DOHH2 (cell line): ENCODE data around the gene SLMAP.

Experiments
- H3F3A ChIP-seq: fragments of 200-600 bp; sonication (generic), shearing (Covaris generic); 2 replicates; pipeline ENCODE4 v1.6.0; 2016; ENCODE audit warnings: antibody characterized with exemption, mild to moderate bottlenecking; ENCODE audit not compliant: control insufficient read depth, insufficient read depth
- H3K27ac ChIP-seq: fragments of 200-600 bp; sonication (generic); 2 replicates; pipeline ENCODE4 v1.5.1; 2014; ENCODE audit warnings: low read depth, mild to moderate bottlenecking, low read length, moderate library complexity
- H3K27me3 ChIP-seq: fragments of 200-600 bp; sonication (generic); 2 replicates; pipeline ENCODE4 v1.6.1; 2014; ENCODE audit warnings: mild to moderate bottlenecking, low read length, mixed read lengths; ENCODE audit not compliant: control insufficient read depth
- H3K36me3 ChIP-seq: fragments of 200-600 bp; sonication (generic); 2 replicates; pipeline ENCODE4 v1.6.1; 2014; ENCODE audit warnings: mild to moderate bottlenecking, low read length, moderate library complexity, mixed read lengths; ENCODE audit not compliant: control insufficient read depth
- H3K4me1 ChIP-seq: fragments of 200-600 bp; sonication (generic); 2 replicates; pipeline ENCODE4 v1.6.1; 2014; ENCODE audit warnings: mild to moderate bottlenecking, low read length, mixed read lengths; ENCODE audit not compliant: control insufficient read depth
- H3K4me2 ChIP-seq: fragments of 200-600 bp; sonication (generic); 2 replicates; pipeline ENCODE4 v1.6.0; 2014; ENCODE audit warnings: mild to moderate bottlenecking, low read length, moderate library complexity
- H3K4me3 ChIP-seq: fragments of 200-600 bp; sonication (generic); 2 replicates; pipeline ENCODE4 v1.5.1; 2014; ENCODE audit warnings: mild to moderate bottlenecking, low read length, mixed read lengths
- H3K79me2 ChIP-seq: fragments of 200-600 bp; sonication (generic); 2 replicates; pipeline ENCODE4 v1.6.1; 2014; ENCODE audit warnings: mild to moderate bottlenecking, low read length, mixed read lengths; ENCODE audit not compliant: control insufficient read depth
- H3K9me2 ChIP-seq: fragments of 200-600 bp; sonication (generic); replicated peaks from 2 replicates; pipeline ENCODE4 v1.6.1; 2014; ENCODE audit warnings: mild to moderate bottlenecking, low read length, mixed read lengths; ENCODE audit not compliant: control insufficient read depth
- H3K9me3 ChIP-seq: fragments of 200-600 bp; sonication (generic); 2 replicates; pipeline ENCODE4 v1.6.1; 2014; ENCODE audit warnings: antibody characterized with exemption, low read length, mixed read lengths; ENCODE audit not compliant: control insufficient read depth, insufficient read depth
- H4K20me1 ChIP-seq: fragments of 200-600 bp; sonication (generic); 2 replicates; pipeline ENCODE4 v1.6.0; 2014; ENCODE audit warnings: low read depth, mild to moderate bottlenecking, antibody characterized with exemption, low read length, moderate library complexity; ENCODE audit not compliant: control insufficient read depth, insufficient read depth
- CTCF ChIP-seq: fragments of 200-600 bp; sonication (generic); IDR thresholded peaks from one replicate; pipeline ENCODE4 v1.5.1; 2014; ENCODE audit warnings: antibody characterized with exemption, mild to moderate bottlenecking, low read depth, low read length; ENCODE audit not compliant: poor library complexity, severe bottlenecking
- EZH2phosphoT487 ChIP-seq: fragments of 200-600 bp; sonication (generic); IDR thresholded peaks from 2 replicates; pipeline ENCODE4 v1.6.1; 2017; ENCODE audit warnings: borderline replicate concordance, mild to moderate bottlenecking, antibody characterized with exemption, low read length, moderate library complexity, mixed read lengths

The SLMAP gene

GRCh38 chr3:57855281-57855680 lies 99.2 kb downstream of the SLMAP start:
- Histone ChIP-seq H3K79me2 (no peaks in the 10 kb centered on the region), H3K27ac (no peak overlapping the region), H3K9me3 (no peaks in the 10 kb centered on the region), H3K36me3 (peaks cover 19% of the 10 kb centered on the region), H3K9me2 (no peaks in the 10 kb centered on the region), H3K27me3 (no peaks in the 10 kb centered on the region), H3F3A (no peaks in the 10 kb centered on the region), H4K20me1 (no peaks in the 10 kb centered on the region), H3K4me2 (no peak overlapping the region), H3K4me1 (no peaks in the 10 kb centered on the region), H3K4me3 (no peak overlapping the region)
- no peak for TF ChIP-seq EZH2phosphoT487
- no peak for TF ChIP-seq CTCF

GRCh38 chr3:57855943-57856342 lies 99.8 kb downstream of the SLMAP start:
- Histone ChIP-seq H4K20me1 (no peaks in the 10 kb centered on the region), H3K4me3 (no peak overlapping the region), H3K79me2 (no peaks in the 10 kb centered on the region), H3K4me2 (no peak overlapping the region), H3K36me3 (peaks cover 21% of the 10 kb centered on the region), H3K9me3 (no peaks in the 10 kb centered on the region), H3K9me2 (no peaks in the 10 kb centered on the region), H3K4me1 (no peaks in the 10 kb centered on the region), H3F3A (no peaks in the 10 kb centered on the region), H3K27ac (no peak overlapping the region), H3K27me3 (no peaks in the 10 kb centered on the region)
- TF ChIP-seq EZH2phosphoT487 (no peak), CTCF (no peak)

- H4K20me1 ChIP-seq: no peaks in the 10 kb centered on the region
- no peaks in the 10 kb centered on the region for H3K4me1 ChIP-seq
- no peaks in the 10 kb centered on the region for H3F3A ChIP-seq
- TF ChIP-seq EZH2phosphoT487: no peak
- TF ChIP-seq CTCF: no peak
- H3K4me3 ChIP-seq: no peak overlapping the region
- peaks cover 24% of the 10 kb centered on the region for H3K36me3 ChIP-seq
- H3K4me2 ChIP-seq: no peak overlapping the region
- no peaks in the 10 kb centered on the region for H3K9me3 ChIP-seq
- no peaks in the 10 kb centered on the region for H3K27me3 ChIP-seq
- H3K27ac ChIP-seq: no peak overlapping the region
- H3K79me2 ChIP-seq: no peaks in the 10 kb centered on the region
- H3K9me2 ChIP-seq: no peaks in the 10 kb centered on the region
These were observed 100.6 kb downstream of the SLMAP start for GRCh38 chr3:57856675-57857074.

- peaks cover 35% of the 10 kb centered on the region for H3K36me3 ChIP-seq
- H3K27me3 ChIP-seq: no peaks in the 10 kb centered on the region
- no peaks in the 10 kb centered on the region for H3K4me1 ChIP-seq
- H3K4me2 ChIP-seq: no peak overlapping the region
- H3K9me2 ChIP-seq: no peaks in the 10 kb centered on the region
- TF ChIP-seq EZH2phosphoT487: no peak
- TF ChIP-seq CTCF: no peak
- H3K4me3 ChIP-seq: no peak overlapping the region
- no peak overlapping the region for H3K27ac ChIP-seq
- no peaks in the 10 kb centered on the region for H3K79me2 ChIP-seq
- no peaks in the 10 kb centered on the region for H4K20me1 ChIP-seq
- no peaks in the 10 kb centered on the region for H3K9me3 ChIP-seq
- no peaks in the 10 kb centered on the region for H3F3A ChIP-seq
These were observed 106.8 kb downstream of the SLMAP start for GRCh38 chr3:57862894-57863293.
